ENCODE data around the gene KCNN1.

GRCh38 chr19:17929056-17929455 is 37.9 kb upstream of the KCNN1 start:
- TF ChIP-seq, protein P1, sequence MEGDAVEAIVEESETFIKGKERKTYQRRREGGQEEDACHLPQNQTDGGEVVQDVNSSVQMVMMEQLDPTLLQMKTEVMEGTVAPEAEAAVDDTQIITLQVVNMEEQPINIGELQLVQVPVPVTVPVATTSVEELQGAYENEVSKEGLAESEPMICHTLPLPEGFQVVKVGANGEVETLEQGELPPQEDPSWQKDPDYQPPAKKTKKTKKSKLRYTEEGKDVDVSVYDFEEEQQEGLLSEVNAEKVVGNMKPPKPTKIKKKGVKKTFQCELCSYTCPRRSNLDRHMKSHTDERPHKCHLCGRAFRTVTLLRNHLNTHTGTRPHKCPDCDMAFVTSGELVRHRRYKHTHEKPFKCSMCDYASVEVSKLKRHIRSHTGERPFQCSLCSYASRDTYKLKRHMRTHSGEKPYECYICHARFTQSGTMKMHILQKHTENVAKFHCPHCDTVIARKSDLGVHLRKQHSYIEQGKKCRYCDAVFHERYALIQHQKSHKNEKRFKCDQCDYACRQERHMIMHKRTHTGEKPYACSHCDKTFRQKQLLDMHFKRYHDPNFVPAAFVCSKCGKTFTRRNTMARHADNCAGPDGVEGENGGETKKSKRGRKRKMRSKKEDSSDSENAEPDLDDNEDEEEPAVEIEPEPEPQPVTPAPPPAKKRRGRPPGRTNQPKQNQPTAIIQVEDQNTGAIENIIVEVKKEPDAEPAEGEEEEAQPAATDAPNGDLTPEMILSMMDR (conservative IDR thresholded peaks at IDR 0.05 in 1 of 2, IDR thresholded peaks at IDR 0.05 in 1 of 2; ENCODE audit: low read depth in 1 of 2, low read length in 2 of 2) = no peak
- no peak for TF ChIP-seq EZH2 (IDR thresholded peaks at IDR 0.05; ENCODE audit: low read length, missing control alignments)
